ENCODE data around the gene CYTH1. TPM values are rescaled to one million over a fixed set of nuclear protein-coding genes. Genes with fewer than 3 reads are reported as not detected.

CYTH1 gene
- total RNA-seq, 1 donor, result 21.4 TPM

- Histone ChIP-seq H3K79me2 (ENCODE audit: insufficient read depth, low read length) (peaks cover 28% of the 10 kb centered on the region), H3K27ac (ENCODE audit: low read depth, low read length) (no peak overlapping the region), H3K4me3 (ENCODE audit: insufficient read depth, low read length) (no peak overlapping the region), H3K9me3 (ENCODE audit: low read depth, low read length) (no peaks in the 10 kb centered on the region), H3K4me1 (ENCODE audit: insufficient read depth, low read length) (peaks cover 17% of the 10 kb centered on the region), H3K36me3 (ENCODE audit: insufficient read depth, low read length) (no peaks in the 10 kb centered on the region), H2AFZ (ENCODE audit: low read length) (no peak overlapping the region), H3K27me3 (ENCODE audit: insufficient read depth, low read length) (no peaks in the 10 kb centered on the region), H4K20me1 (ENCODE audit: insufficient read depth, low read length) (peaks cover 14% of the 10 kb centered on the region), H3K4me2 (ENCODE audit: insufficient read depth, low read length) (no peak overlapping the region)
- DNase-seq (ENCODE audit: insufficient read length, low spot score, missing footprints), result peak; percentile 50
- TF ChIP-seq CTCF (IDR thresholded peaks at IDR 0.05; ENCODE audit: extremely low read depth, low read depth, low read length), result peak; percentile 58
Observed at GRCh38 chr17:78745407-78746088, 36.5 kb downstream of the CYTH1 start.

- H3K79me2 ChIP-seq (ENCODE audit: insufficient read depth, low read length), result peaks cover 27% of the 10 kb centered on the region
- H2AFZ ChIP-seq (ENCODE audit: low read length), result no peak overlapping the region
- no peak for DNase-seq (ENCODE audit: insufficient read length, low spot score, missing footprints)
- H3K27ac ChIP-seq (ENCODE audit: low read depth, low read length), result no peak overlapping the region
- H3K36me3 ChIP-seq (ENCODE audit: insufficient read depth, low read length), result no peaks in the 10 kb centered on the region
- H3K4me2 ChIP-seq (ENCODE audit: insufficient read depth, low read length), result no peak overlapping the region
- H3K9me3 ChIP-seq (ENCODE audit: low read depth, low read length), result no peaks in the 10 kb centered on the region
- peaks cover 15% of the 10 kb centered on the region for H4K20me1 ChIP-seq (ENCODE audit: insufficient read depth, low read length)
- no peaks in the 10 kb centered on the region for H3K27me3 ChIP-seq (ENCODE audit: insufficient read depth, low read length)
- TF ChIP-seq CTCF (IDR thresholded peaks at IDR 0.05; ENCODE audit: extremely low read depth, low read depth, low read length), result no peak
- H3K4me1 ChIP-seq (ENCODE audit: insufficient read depth, low read length), result peaks cover 5% of the 10 kb centered on the region
- H3K4me3 ChIP-seq (ENCODE audit: insufficient read depth, low read length), result no peak overlapping the region
Observed at GRCh38 chr17:78742901-78743300, 39.2 kb downstream of the CYTH1 start.

- no peak for TF ChIP-seq CTCF (IDR thresholded peaks at IDR 0.05; ENCODE audit: extremely low read depth, low read depth, low read length)
- peaks cover 9% of the 10 kb centered on the region for H3K4me1 ChIP-seq (ENCODE audit: insufficient read depth, low read length)
- no peaks in the 10 kb centered on the region for H3K9me3 ChIP-seq (ENCODE audit: low read depth, low read length)
- H2AFZ ChIP-seq (ENCODE audit: low read length), result no peak overlapping the region
- peaks cover 15% of the 10 kb centered on the region for H4K20me1 ChIP-seq (ENCODE audit: insufficient read depth, low read length)
- H3K4me3 ChIP-seq (ENCODE audit: insufficient read depth, low read length), result no peak overlapping the region
- H3K36me3 ChIP-seq (ENCODE audit: insufficient read depth, low read length), result no peaks in the 10 kb centered on the region
- H3K27me3 ChIP-seq (ENCODE audit: insufficient read depth, low read length), result no peaks in the 10 kb centered on the region
- no peak for DNase-seq (ENCODE audit: insufficient read length, low spot score, missing footprints)
- no peak overlapping the region for H3K4me2 ChIP-seq (ENCODE audit: insufficient read depth, low read length)
- no peak overlapping the region for H3K27ac ChIP-seq (ENCODE audit: low read depth, low read length)
- H3K79me2 ChIP-seq (ENCODE audit: insufficient read depth, low read length), result peaks cover 26% of the 10 kb centered on the region
Observed at GRCh38 chr17:78741644-78742284, 40.3 kb downstream of the CYTH1 start.

GRCh38 chr17:78739331-78739931, 42.6 kb downstream of the CYTH1 start:
- DNase-seq (ENCODE audit: insufficient read length, low spot score, missing footprints), result no peak
- Histone ChIP-seq H3K4me3 (ENCODE audit: insufficient read depth, low read length) (no peak overlapping the region), H3K27ac (ENCODE audit: low read depth, low read length) (no peak overlapping the region), H3K36me3 (ENCODE audit: insufficient read depth, low read length) (no peaks in the 10 kb centered on the region), H3K4me2 (ENCODE audit: insufficient read depth, low read length) (no peak overlapping the region), H3K79me2 (ENCODE audit: insufficient read depth, low read length) (peaks cover 32% of the 10 kb centered on the region), H2AFZ (ENCODE audit: low read length) (no peak overlapping the region), H3K9me3 (ENCODE audit: low read depth, low read length) (no peaks in the 10 kb centered on the region), H3K4me1 (ENCODE audit: insufficient read depth, low read length) (peaks cover 21% of the 10 kb centered on the region), H4K20me1 (ENCODE audit: insufficient read depth, low read length) (peaks cover 14% of the 10 kb centered on the region), H3K27me3 (ENCODE audit: insufficient read depth, low read length) (no peaks in the 10 kb centered on the region)
- no peak for TF ChIP-seq CTCF (IDR thresholded peaks at IDR 0.05; ENCODE audit: extremely low read depth, low read depth, low read length)
